SU-DHL-6 (cell line): ENCODE data around the gene TMEM131.
A peak's percentile ranks its signal among the peaks of the same experiment; 100 is the strongest.
"Not testable (repeated sequence)": the region's sequence is repeated elsewhere in the genome, so short reads cannot be mapped to it uniquely, and the experiment has no call there.

Experiments used
- H2AFZ ChIP-seq: fragments of 200-600 bp; sonication (generic); 2 replicates; pipeline ENCODE4 v1.6.1; 2014; ENCODE audit warnings: low read depth, mild to moderate bottlenecking, moderate library complexity, mixed read lengths, antibody characterized with exemption, low read length; ENCODE audit not compliant: severe bottlenecking
- H3F3A ChIP-seq: fragments of 200-600 bp; shearing (Covaris generic); 2 replicates; pipeline ENCODE4 v1.6.0; 2016; ENCODE audit warnings: antibody characterized with exemption, mild to moderate bottlenecking; ENCODE audit not compliant: insufficient read depth
- H3K27ac ChIP-seq: fragments of 200-600 bp; sonication (generic); 2 replicates; pipeline ENCODE4 v1.5.1; 2016; ENCODE audit warnings: low read depth, mild to moderate bottlenecking, low read length, moderate library complexity, mixed read lengths
- H3K27me3 ChIP-seq: fragments of 200-600 bp; sonication (generic), shearing (Covaris generic); 2 replicates; pipeline ENCODE4 v1.6.0; 2014; ENCODE audit warnings: mild to moderate bottlenecking, low read length
- H3K36me3 ChIP-seq: fragments of 200-600 bp; sonication (generic); 2 replicates; pipeline ENCODE4 v1.6.1; 2014; ENCODE audit warnings: mild to moderate bottlenecking, low read length, mixed read lengths
- H3K4me2 ChIP-seq: fragments of 300-600, 200-600 bp; shearing (Covaris generic), sonication (generic); 2 replicates; pipeline ENCODE4 v1.6.0; 2014; ENCODE audit warnings: low read length, low read depth, mild to moderate bottlenecking; ENCODE audit not compliant: poor library complexity, severe bottlenecking
- H3K4me3 ChIP-seq: fragments of 200-600 bp; sonication (generic); 2 replicates; pipeline ENCODE4 v1.5.1; 2014; ENCODE audit warnings: antibody characterized with exemption, low read length, mild to moderate bottlenecking, mixed read lengths; ENCODE audit not compliant: insufficient read depth, poor library complexity, severe bottlenecking
- H3K79me2 ChIP-seq: fragments of 200-600 bp; sonication (generic); 2 replicates; pipeline ENCODE4 v1.6.1; 2014; ENCODE audit warnings: mild to moderate bottlenecking, low read length, moderate library complexity; ENCODE audit not compliant: insufficient read depth
- H3K9ac ChIP-seq: fragments of 200-600 bp; sonication (generic); 2 replicates; pipeline ENCODE4 v1.7.0; 2014; ENCODE audit warnings: mild to moderate bottlenecking, low read length
- H3K9me2 ChIP-seq: fragments of 200-600 bp; sonication (generic); replicated peaks from 2 replicates; pipeline ENCODE4 v1.6.1; 2014; ENCODE audit warnings: low read length; ENCODE audit not compliant: insufficient read depth
- H3K9me3 ChIP-seq: fragments of 200-600 bp; sonication (generic); 2 replicates; pipeline ENCODE4 v1.6.1; 2014; ENCODE audit warnings: low read length, mixed read lengths; ENCODE audit not compliant: insufficient read depth
- H4K20me1 ChIP-seq: fragments of 200-600 bp; sonication (generic); 2 replicates; pipeline ENCODE4 v1.6.1; 2014; ENCODE audit warnings: low read depth, mild to moderate bottlenecking, antibody characterized with exemption, low read length, moderate library complexity, mixed read lengths
- CTCF ChIP-seq: fragments of 200-600 bp; sonication (generic); IDR thresholded peaks from one replicate; pipeline ENCODE4 v1.5.1; 2017; ENCODE audit warnings: antibody characterized with exemption, mild to moderate bottlenecking, low read length, moderate library complexity; ENCODE audit not compliant: insufficient read depth, poor library complexity, severe bottlenecking
- EZH2phosphoT487 ChIP-seq: fragments of 200-600 bp; sonication (generic), shearing (Covaris generic); conservative IDR thresholded peaks from 2 replicates; pipeline ENCODE4 v1.6.1; 2018; ENCODE audit warnings: mild to moderate bottlenecking, antibody characterized with exemption, low read length, moderate library complexity, mixed read lengths

TMEM131 gene

GRCh38 chr2:97840198-97840597, 155.6 kb downstream of the TMEM131 start:
- Histone ChIP-seq H3K4me3 (no peak overlapping the region), H3K79me2 (no peaks in the 10 kb centered on the region), H3K9me3 (no peaks in the 10 kb centered on the region), H3K9me2 (no peaks in the 10 kb centered on the region), H3F3A (no peaks in the 10 kb centered on the region), H3K9ac (no peak overlapping the region), H2AFZ (no peak overlapping the region), H3K27ac (no peak overlapping the region), H3K36me3 (peaks cover 8% of the 10 kb centered on the region; the same call in 1 of the 2 replicates), H4K20me1 (no peaks in the 10 kb centered on the region), H3K27me3 (no peaks in the 10 kb centered on the region), H3K4me2 (no peak overlapping the region)
- TF ChIP-seq CTCF (no peak), EZH2phosphoT487 (no peak)

- peaks cover 8% of the 10 kb centered on the region; the same call in 1 of the 2 replicates for H3K36me3 ChIP-seq
- H3K4me3 ChIP-seq, result no peak overlapping the region
- no peaks in the 10 kb centered on the region for H3K27me3 ChIP-seq
- H3K4me2 ChIP-seq, result no peak overlapping the region
- no peak overlapping the region for H2AFZ ChIP-seq
- H3K9me2 ChIP-seq, result no peaks in the 10 kb centered on the region
- no peak overlapping the region for H3K9ac ChIP-seq
- H3K9me3 ChIP-seq, result no peaks in the 10 kb centered on the region
- no peaks in the 10 kb centered on the region for H4K20me1 ChIP-seq
- TF ChIP-seq EZH2phosphoT487 (no peak), CTCF (no peak)
- no peak overlapping the region for H3K27ac ChIP-seq
- H3F3A ChIP-seq, result no peaks in the 10 kb centered on the region
- H3K79me2 ChIP-seq, result no peaks in the 10 kb centered on the region
These were observed 161.1 kb downstream of the TMEM131 start for GRCh38 chr2:97834610-97835009.

- no peaks in the 10 kb centered on the region for H3F3A ChIP-seq
- no peaks in the 10 kb centered on the region; the same call in 1 of the 2 replicates for H3K36me3 ChIP-seq
- no peaks in the 10 kb centered on the region for H3K9me2 ChIP-seq
- no peaks in the 10 kb centered on the region for H3K9me3 ChIP-seq
- H3K4me3 ChIP-seq, result no peak overlapping the region
- no peak overlapping the region for H3K9ac ChIP-seq
- H3K4me2 ChIP-seq, result no peak overlapping the region
- H3K27me3 ChIP-seq, result no peaks in the 10 kb centered on the region
- no peaks in the 10 kb centered on the region for H4K20me1 ChIP-seq
- H3K79me2 ChIP-seq, result no peaks in the 10 kb centered on the region
- no peak overlapping the region for H2AFZ ChIP-seq
- TF ChIP-seq CTCF (no peak), EZH2phosphoT487 (no peak)
- no peak overlapping the region for H3K27ac ChIP-seq
These were observed 164.6 kb downstream of the TMEM131 start for GRCh38 chr2:97831121-97831520.

DNA sequence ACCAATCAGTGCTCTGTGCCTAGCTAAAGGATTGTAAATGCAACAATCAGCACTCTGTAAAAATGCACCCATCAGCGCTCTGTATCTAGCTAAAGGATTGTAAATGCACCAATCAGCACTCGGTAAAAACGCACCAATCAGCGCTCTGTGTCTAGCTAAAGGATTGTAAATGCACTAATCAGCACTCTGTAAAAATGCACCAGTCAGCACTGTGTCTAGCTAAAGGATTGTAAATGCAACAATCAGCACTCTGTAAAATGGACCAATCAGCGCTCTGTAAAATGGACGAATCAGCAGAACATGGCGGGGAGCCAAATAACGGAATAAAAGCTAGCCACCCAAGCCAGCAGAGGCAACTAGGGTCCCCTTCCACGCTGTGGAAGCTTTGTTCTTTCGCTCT, 166.5 kb downstream of the TMEM131 start:
- H4K20me1 ChIP-seq, H3K9me2 ChIP-seq, H3K79me2 ChIP-seq, H3K9me3 ChIP-seq, H3K9ac ChIP-seq, H3K4me3 ChIP-seq, H3K27me3 ChIP-seq, H3K4me2 ChIP-seq, H3F3A ChIP-seq, H3K27ac ChIP-seq, H2AFZ ChIP-seq, H3K36me3 ChIP-seq: not testable (repeated sequence)

GRCh38 chr2:97827013-97827412, 168.7 kb downstream of the TMEM131 start:
- Histone ChIP-seq H3K27ac (peak overlapping the region; percentile 69), H3K4me2 (peak overlapping the region; percentile 46)
- not testable (repeated sequence) for H2AFZ ChIP-seq, H4K20me1 ChIP-seq, H3F3A ChIP-seq, H3K27me3 ChIP-seq, H3K9ac ChIP-seq, H3K79me2 ChIP-seq, H3K36me3 ChIP-seq, H3K9me2 ChIP-seq, H3K4me3 ChIP-seq, H3K9me3 ChIP-seq

DNA sequence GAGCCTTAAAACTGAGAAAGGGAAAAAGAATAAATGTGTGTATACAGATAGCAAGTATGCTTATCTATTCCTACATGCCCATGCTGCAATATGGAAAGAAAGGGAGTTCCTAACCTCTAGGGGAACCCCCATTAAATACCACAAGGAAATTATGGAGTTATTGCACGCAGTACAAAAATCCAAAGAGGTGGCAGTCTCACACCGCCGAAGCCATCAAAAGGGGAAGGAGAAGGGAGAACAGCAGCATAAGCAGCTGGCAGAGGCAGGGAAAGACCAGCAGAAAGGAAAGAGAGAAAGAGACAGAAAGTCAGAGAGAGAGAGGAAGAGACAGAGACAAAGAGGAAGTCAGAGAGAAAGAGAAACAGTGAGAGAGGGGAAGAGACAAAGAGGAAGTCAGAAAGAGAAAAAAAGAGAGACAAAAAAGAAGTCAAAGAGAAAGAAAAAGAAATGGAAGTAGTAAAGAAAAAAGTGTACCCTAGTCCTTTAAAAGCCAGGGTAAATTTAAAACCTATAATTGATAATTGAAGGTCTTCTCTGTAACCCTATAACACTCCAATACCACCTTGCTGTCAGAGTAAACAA, 169.4 kb downstream of the TMEM131 start:
- H3K9me2 ChIP-seq, H3K36me3 ChIP-seq, H3K4me3 ChIP-seq, H3K9me3 ChIP-seq, H3F3A ChIP-seq, H3K9ac ChIP-seq, H3K27me3 ChIP-seq, H4K20me1 ChIP-seq, H3K79me2 ChIP-seq: not testable (repeated sequence)
- Histone ChIP-seq H3K27ac (peak overlapping the region; percentile 69), H2AFZ (peak overlapping the region; percentile 24), H3K4me2 (peak overlapping the region; percentile 46)
